ENCODE measurements around the gene ADAMTSL3.

ADAMTSL3 gene

DNA sequence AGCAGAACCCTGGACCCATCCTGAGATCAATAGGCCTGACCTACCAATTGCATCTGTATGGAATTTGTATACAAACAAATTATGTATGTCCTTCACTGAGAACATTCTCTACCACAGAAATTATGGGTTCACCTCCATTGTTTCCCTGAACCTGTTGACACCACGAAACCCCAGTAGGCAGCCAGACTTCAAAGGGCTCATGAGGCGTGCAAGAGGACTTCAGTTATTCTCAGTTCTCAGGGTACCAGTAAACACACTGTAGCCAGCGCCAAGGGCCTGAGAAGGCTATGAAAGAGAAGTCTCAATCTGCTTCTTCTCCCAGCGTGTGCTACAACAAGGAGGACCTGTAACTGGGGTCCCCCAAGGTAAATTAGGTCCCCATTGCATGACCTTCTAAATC, 326.7 kb downstream of the ADAMTSL3 start:
- DNase-seq (ENCODE audit: low read depth): no peak

DNA sequence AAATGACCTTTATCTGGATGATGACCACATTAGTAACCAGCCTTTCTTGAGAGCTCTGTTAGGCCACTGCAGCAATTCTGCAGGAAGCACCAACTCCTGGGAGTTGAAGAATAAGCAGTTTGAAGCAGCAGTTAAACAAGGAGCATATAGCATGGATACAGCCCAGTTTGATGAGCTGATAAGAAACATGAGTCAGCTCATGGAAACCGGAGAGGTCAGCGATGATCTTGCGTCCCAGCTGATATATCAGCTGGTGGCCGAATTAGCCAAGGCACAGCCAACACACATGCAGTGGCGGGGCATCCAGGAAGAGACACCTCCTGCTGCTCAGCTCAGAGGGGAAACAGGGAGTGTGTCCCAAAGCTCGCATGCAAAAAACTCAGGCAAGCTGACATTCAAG, 328.8 kb downstream of the ADAMTSL3 start:
- no peak for DNase-seq (ENCODE audit: low read depth)

DNA sequence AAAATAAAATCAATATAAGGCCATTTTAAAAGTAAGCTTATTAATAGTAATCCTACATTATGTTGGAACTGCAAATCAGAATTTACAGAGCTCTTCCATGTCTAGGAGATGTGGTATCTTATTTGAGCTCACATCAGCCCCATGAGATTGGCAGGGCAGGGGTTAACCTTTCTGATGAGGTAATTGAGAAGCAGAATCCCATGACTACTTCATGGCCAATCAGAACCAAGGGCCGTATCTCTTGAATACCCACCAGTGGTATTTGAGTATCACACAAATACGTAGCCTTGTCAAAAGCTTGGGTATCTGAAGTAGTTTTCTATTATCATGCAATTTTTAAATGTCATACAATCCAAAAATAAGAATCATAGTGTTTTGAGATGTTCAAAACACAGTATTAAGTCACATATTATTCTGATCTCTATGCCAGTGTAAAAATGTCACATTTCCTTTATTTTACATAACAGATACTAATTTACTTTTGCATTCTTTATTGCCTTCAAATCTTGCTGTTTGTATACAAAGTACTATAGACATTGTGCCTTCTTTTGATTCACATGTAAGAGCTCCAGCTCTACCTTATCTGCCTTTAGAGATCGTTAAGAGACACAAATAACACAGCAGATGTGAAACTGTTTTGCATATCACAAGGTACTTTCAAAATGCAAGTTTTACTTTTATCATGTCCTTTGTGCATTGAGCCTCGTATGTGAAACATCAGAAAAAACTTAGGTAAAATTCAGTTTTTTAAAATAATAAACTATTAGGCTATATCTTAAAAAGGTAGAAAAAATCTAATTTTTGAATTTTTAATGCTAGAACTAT, 329.9 kb downstream of the ADAMTSL3 start:
- DNase-seq (ENCODE audit: low read depth): no peak

GRCh38 chr15:83984601-83985000, 330.7 kb downstream of the ADAMTSL3 start:
- no peak for DNase-seq (ENCODE audit: low read depth)

DNA sequence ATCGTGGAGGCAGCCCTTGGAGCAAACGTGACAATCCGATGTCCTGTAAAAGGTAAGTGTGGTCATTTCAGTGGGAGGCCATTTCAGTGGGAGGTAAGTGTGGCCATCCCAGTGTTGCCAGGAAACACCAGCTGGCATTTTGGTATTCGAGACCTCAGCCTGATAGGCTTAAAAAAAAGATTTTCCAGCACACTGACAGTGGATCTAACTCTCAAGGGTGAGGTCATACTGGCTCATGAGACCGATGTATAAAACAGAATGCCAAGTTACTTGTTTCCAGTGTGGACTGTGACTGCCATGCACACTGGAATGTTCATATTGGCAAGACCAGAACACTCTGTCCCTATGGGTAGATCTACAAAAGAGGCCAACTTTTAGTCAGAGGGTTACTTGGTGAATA, 337.2 kb downstream of the ADAMTSL3 start:
- DNase-seq (ENCODE audit: low read depth): no peak

DNA sequence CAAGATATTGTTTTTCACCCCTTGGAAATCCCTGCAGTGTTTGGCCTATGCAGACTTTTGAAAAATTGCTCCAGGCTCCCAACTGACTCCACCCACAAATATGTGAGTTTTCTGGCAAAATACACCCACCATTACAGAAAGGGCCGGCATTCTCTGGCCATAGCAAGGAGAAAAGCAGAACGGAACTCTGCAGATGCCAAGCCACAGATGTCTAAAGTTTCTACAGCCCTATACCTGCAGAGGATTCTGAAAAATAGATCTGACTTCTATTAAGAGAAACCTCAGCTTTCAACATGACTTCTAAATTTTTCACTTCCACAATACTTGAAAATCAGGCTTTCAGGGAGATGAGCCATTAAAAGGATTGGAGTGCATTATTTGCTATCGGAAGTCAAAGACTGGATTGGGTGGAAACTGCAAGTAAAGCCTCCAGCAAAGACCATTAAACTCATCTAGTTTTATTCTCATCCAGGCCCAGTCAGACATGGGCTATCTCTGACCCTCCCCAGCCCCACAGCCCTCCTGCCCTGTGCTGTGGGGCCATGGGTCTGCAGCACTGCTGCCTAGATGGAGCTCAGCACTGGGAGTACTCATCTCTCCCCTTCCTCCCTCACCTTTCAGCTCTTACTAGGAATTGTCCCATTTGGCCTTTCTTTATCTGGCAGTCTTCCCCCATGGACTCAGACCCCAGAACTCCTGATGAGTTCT, 338.6 kb downstream of the ADAMTSL3 start:
- DNase-seq (ENCODE audit: low read depth): no peak

GRCh38 chr15:83993591-83993990, 339.7 kb downstream of the ADAMTSL3 start:
- DNase-seq (ENCODE audit: low read depth): no peak

- no peak for DNase-seq (ENCODE audit: low read depth)
Measured at GRCh38 chr15:83998486-83998885, 344.6 kb downstream of the ADAMTSL3 start.

GRCh38 chr15:83999396-84000135, 345.6 kb downstream of the ADAMTSL3 start:
- DNase-seq (ENCODE audit: low read depth): no peak

GRCh38 chr15:84001037-84001436, 347.1 kb downstream of the ADAMTSL3 start:
- no peak for DNase-seq (ENCODE audit: low read depth)

- no peak for DNase-seq (ENCODE audit: low read depth)
Measured at GRCh38 chr15:84001655-84002054, 347.7 kb downstream of the ADAMTSL3 start.

DNA sequence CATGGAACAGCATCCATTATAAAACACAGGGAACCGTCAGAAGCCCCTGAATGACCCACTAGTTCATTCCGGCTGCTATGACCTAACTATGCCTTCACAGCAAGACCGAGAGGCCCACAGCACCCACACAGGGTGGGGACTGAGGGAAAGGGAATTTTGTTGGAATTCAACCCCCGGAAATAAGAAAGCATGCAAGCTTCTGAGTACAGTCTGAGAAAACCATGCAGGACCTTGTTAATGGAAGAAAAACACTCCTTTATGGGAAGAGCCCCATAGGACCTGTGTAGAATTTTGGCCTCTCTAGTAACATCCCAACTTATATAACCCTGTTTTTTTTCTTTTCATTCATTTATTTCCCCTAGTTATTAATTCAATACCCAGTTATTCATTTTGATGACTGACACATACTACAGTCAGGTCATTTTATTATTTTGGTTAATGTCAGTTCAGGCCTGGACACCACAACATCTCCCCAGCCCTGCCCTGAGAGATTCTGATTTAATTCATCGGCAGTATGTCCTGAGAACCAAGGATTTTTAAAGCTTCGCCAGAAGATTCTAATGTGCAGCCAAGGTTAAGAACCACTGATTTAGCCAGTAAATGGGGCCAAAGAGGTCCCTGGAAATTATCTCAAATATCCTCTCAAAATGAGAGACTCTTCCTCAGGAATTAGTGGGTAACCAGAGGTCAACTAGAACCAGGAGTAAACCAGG, 350.0 kb downstream of the ADAMTSL3 start:
- DNase-seq (ENCODE audit: low read depth): no peak

DNA sequence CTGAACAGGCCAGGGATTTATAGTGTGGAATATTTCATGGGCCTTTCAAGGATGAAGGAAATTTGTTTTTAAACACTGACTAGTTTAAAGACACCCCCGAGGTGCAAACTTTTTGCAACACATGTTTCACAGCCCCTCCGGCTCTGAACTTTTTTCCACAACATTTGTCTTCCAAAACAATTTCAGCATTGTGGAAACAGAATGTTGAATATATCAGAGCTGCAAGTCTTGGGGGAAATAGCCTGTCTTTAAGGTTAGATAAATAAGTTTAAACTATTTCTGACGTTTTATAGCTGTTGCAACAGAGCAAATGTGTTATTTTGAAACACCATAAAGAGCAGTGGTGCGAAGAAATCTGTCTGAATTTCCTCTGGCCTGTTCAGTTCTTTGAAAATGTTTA, 352.5 kb downstream of the ADAMTSL3 start:
- DNase-seq (ENCODE audit: low read depth): no peak

DNA sequence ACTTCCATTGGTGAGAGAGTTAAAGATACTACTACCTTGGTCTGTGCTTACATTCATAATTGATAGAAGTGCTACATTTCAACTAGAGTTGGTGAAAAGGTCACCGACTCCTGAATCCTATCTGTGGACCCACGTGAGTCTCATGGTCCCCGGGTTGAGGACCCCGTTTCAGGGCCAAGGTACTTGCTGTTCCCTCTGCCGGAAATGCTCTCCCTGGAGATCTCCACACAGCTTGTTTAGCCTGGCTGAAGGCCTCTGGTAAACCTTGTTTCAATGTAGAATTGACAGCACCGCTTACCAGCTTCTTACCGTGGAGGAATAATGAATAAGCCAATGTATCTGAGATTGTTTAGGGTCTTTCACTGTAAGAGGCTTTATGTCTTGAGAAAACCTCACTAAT, 355.7 kb downstream of the ADAMTSL3 start:
- no peak for DNase-seq (ENCODE audit: low read depth)

- DNase-seq (ENCODE audit: low read depth): no peak
Measured at GRCh38 chr15:84010246-84010645, 356.3 kb downstream of the ADAMTSL3 start.

DNA sequence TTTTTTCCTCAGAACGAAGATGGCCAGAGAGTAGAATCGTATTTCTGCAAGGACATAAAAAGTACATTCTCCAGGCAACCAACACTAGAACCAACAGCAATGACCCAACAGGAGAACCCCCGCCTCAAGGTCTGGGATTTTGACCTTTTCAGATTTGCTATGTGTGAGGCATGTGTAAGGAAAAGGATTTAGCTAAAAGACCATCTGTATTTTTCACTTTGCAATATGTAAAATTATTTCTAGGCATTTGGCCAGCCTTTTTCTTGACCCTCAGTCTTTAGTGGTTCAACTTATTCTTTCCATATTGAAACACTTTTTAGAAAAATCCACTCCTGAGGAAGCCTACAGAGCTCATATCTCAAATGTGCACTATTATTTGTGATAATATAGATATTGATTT, 362.4 kb downstream of the ADAMTSL3 start:
- no peak for DNase-seq (ENCODE audit: low read depth)

- no peak for DNase-seq (ENCODE audit: low read depth)
Measured at GRCh38 chr15:84022516-84022915, 368.6 kb downstream of the ADAMTSL3 start.

DNA sequence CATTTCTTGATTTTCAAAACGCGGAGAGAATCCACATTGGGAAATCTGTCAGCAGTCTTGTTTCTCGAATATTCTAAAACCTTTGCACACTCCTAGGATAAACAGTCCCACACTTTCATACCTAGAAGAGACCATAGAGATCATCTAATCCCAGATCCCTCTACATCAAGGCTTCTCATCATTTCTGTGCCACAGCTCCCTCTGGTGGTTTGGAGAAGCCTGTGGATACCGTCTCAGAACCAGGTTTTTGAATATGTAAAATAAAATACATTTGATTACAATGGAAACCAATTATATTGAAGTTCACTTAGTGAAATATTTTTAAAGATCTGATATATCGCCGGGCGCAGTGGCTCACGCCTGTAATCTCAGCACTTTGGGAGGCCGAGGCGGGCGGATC, 369.7 kb downstream of the ADAMTSL3 start:
- DNase-seq (ENCODE audit: low read depth): no peak

- no peak for DNase-seq (ENCODE audit: low read depth)
Measured at GRCh38 chr15:84033793-84034553, 380.1 kb downstream of the ADAMTSL3 start.

GRCh38 chr15:84034578-84035398, 380.9 kb downstream of the ADAMTSL3 start:
- DNase-seq (ENCODE audit: low read depth): no peak

GRCh38 chr15:84035399-84035766, 381.5 kb downstream of the ADAMTSL3 start:
- no peak for DNase-seq (ENCODE audit: low read depth)

Measured in stimulated activated CD8-positive, alpha-beta memory T cell treated with anti-CD3 and anti-CD28 coated beads, Interleukin-12 subunit alpha, Interleukin-12 subunit beta, amount 100 ng/mL, for 4 hours (primary cell).